MCF 10A (cell line): Measurements from ENCODE around the gene ABLIM2. TPM values are rescaled to one million over a fixed set of nuclear protein-coding genes. Genes with fewer than 3 reads are reported as not detected.

ENCODE experiments used
- BruUV-seq: library from RNA; stranded (reverse); fragments of 400-500 nt; replicated peaks from 2 replicates; lab custom pipeline; 2021; lab: Mats Ljungman, UMichigan
- CTCF ChIA-PET: fragments of 300-600 bp; sonication (Branson Sonifier 250); formaldehyde crosslinking; extraction: SDS; loops from one replicate; lab custom pipeline; 2021; ENCODE audit warnings: antibody characterized with exemption, inconsistent platforms; lab: Yijun Ruan, JAX
- POLR2A ChIA-PET: fragments of 300-600, 350-650 bp; sonication (Branson Sonifier 250); formaldehyde crosslinking; extraction: SDS; loops from one replicate; lab custom pipeline; 2020; ENCODE audit warnings: antibody characterized with exemption, inconsistent platforms; lab: Yijun Ruan, JAX
- DNase-seq: peaks from one replicate; pipeline ENCODE4 v3.0.0-alpha.2; 2018; ENCODE audit not compliant: unreplicated experiment
- H3K27ac Mint-ChIP-seq: one replicate; pipeline ENCODE4 v1.8.0; 2022; ENCODE audit warnings: mild to moderate bottlenecking, low read depth, mixed read lengths; ENCODE audit not compliant: unreplicated experiment
- H3K27me3 Mint-ChIP-seq: one replicate; pipeline ENCODE4 v1.8.0; 2022; ENCODE audit warnings: mixed read lengths; ENCODE audit not compliant: insufficient read depth, unreplicated experiment
- H3K36me3 Mint-ChIP-seq: one replicate; pipeline ENCODE4 v1.8.0; 2022; ENCODE audit warnings: mild to moderate bottlenecking, moderate library complexity, mixed read lengths; ENCODE audit not compliant: insufficient read depth, unreplicated experiment
- H3K4me1 Mint-ChIP-seq: one replicate; pipeline ENCODE4 v1.8.0; 2022; ENCODE audit warnings: mixed read lengths; ENCODE audit not compliant: insufficient read depth, unreplicated experiment
- H3K4me3 Mint-ChIP-seq: one replicate; pipeline ENCODE4 v1.8.0; 2022; ENCODE audit warnings: mild to moderate bottlenecking, moderate library complexity, mixed read lengths; ENCODE audit not compliant: unreplicated experiment
- H3K9me3 Mint-ChIP-seq: one replicate; pipeline ENCODE4 v1.8.0; 2022; ENCODE audit warnings: mixed read lengths; ENCODE audit not compliant: unreplicated experiment
- CTCF ChIP-seq: fragments of 200-600 bp; IDR thresholded peaks from one replicate; pipeline ENCODE4 v1.8.0; 2022; ENCODE audit warnings: antibody characterized with exemption, mild to moderate bottlenecking; ENCODE audit not compliant: unreplicated experiment
- intact Hi-C: fragments of 100-400 bp; cut with micrococcal nuclease; formaldehyde crosslinking; loops from 2 replicates; pipeline ENCODE4 v1.14.1; 2022
- microRNA-seq: library from miRNA; unstranded; fragments of <30 nt; microRNA quantifications from one replicate; pipeline ENCODE4 v1.2.0, GENCODE V29; 2022
- total RNA-seq: library from RNA; stranded (reverse); gene quantifications from 2 replicates; pipeline ENCODE4 v1.2.3, GENCODE V29; 2022

ABLIM2 gene
- total RNA-seq, 1 experiment from 2014 or later, result 5.3 TPM

DNA sequence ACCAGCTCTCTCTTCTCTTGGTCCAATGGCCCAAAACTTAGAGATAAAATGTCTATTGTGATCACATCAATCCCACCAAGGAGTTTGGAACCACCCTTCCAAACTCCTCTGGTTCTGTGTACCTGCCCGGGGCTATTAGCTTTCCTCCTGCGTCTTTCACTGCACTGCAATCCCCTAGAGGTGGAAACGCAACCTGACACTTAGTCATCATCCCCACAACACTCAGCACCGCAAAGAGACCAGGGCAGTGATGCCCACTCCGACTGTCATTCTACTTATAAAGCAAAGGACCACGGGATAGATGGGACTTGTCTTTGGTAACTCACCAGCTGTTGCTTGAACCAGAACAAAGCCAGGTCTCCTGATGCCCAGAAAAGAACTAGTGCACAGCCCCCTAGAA is 240.9 kb downstream of the ABLIM2 start:
- no peaks in the 10 kb centered on the region for H3K9me3 Mint-ChIP-seq
- BruUV-seq, result no TSS peak
- no peak for TF ChIP-seq CTCF
- peaks cover 12% of the 10 kb centered on the region for H3K4me1 Mint-ChIP-seq
- H3K27ac Mint-ChIP-seq, result peak overlapping the region; percentile 59
- H3K27me3 Mint-ChIP-seq, result no peaks in the 10 kb centered on the region
- ChIA-PET CTCF (interaction anchor here (0.6 to 2.9 kb wide), 2 partner anchors 11 to 40 kb away, joined by 3 to 17 read pairs; no protein-coding TSS in a partner anchor), POLR2A (no interaction called here)
- H3K36me3 Mint-ChIP-seq, result no peaks in the 10 kb centered on the region
- no peak for DNase-seq
- intact Hi-C loops, result no loop called here
- H3K4me3 Mint-ChIP-seq, result no peak overlapping the region

DNA sequence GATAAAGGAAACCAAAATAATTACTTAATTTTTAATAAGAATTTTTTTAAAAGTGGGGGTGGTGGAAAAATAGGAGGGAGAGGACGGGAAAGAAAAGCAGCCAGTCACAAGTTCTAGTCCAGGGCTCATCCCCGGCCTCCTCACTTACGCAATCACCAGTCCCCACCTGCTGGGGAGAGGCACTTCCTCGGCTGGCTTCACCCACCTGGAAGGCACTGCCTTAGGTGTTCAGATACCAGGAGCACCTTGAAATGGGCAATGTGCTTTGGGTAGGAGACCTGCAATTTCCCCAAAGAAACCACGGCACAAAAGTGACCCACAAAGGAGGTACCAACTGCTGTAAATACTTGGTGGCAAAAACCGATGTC is 242.8 kb downstream of the ABLIM2 start:
- H3K27ac Mint-ChIP-seq, result no peak overlapping the region
- no peaks in the 10 kb centered on the region for H3K9me3 Mint-ChIP-seq
- ChIA-PET POLR2A (no interaction called here), CTCF (interaction anchor here (0.8 to 2.9 kb wide), 2 partner anchors 13 to 24 kb away, joined by 3 to 17 read pairs; no protein-coding TSS in a partner anchor)
- H3K4me3 Mint-ChIP-seq, result no peak overlapping the region
- intact Hi-C loops, result no loop called here
- peaks cover 21% of the 10 kb centered on the region for H3K4me1 Mint-ChIP-seq
- no peaks in the 10 kb centered on the region for H3K36me3 Mint-ChIP-seq
- H3K27me3 Mint-ChIP-seq, result no peaks in the 10 kb centered on the region
- no peak for DNase-seq
- TF ChIP-seq CTCF, result no peak
- BruUV-seq, result no TSS peak

Small RNA genes within 50 kb of the gene (microRNA-seq; reads per million reads assigned to microRNA genes)
- gene MIR95, result 58.2 reads per million, percentile 68 among the genes with 10 or more reads in this experiment

Other genes starting within 250 kb of the ABLIM2 start
- 22.5 and 29.4 TPM in 2 replicates for gene AFAP1, start 219.0 kb downstream of the ABLIM2 start, total RNA-seq
- gene SH3TC1, start 40.5 kb upstream of the ABLIM2 start, total RNA-seq, result 20.4 and 28.8 TPM in 2 replicates
- not detected in 2 replicates for gene HTRA3, start 110.9 kb upstream of the ABLIM2 start, total RNA-seq